Kidney epithelial cell (primary cell): ENCODE measurements around the gene PBXIP1. TPM values are rescaled to one million over a fixed set of nuclear protein-coding genes. Genes with fewer than 3 reads are reported as not detected.
"Not testable (repeated sequence)": the region's sequence is repeated elsewhere in the genome, so short reads cannot be mapped to it uniquely, and the experiment has no call there.

Experiments used
- DNase-seq: peaks from one replicate; pipeline ENCODE4 v3.0.0-alpha.2; 2010; ENCODE audit warnings: low read depth
- H3K27me3 ChIP-seq: 2 replicates; pipeline ENCODE4 v1.6.0; 2011; ENCODE audit warnings: low read length; ENCODE audit not compliant: control insufficient read depth, insufficient read depth
- H3K36me3 ChIP-seq: 2 replicates; pipeline ENCODE4 v1.5.1; 2011; ENCODE audit warnings: low read length; ENCODE audit not compliant: control insufficient read depth, insufficient read depth
- H3K4me3 ChIP-seq: 2 replicates; pipeline ENCODE4 v1.5.1; 2011; ENCODE audit warnings: low read depth, mild to moderate bottlenecking, control low read depth, low read length
- total RNA-seq: library from RNA; depleted of rRNA; stranded (reverse); fragments of >200 nt; gene quantifications from 2 replicates; pipeline ENCODE4 v1.2.3, GENCODE V29; 2015
- TF ChIP-seq, protein P1 (sequence below): IDR thresholded peaks from 2 replicates; pipeline ENCODE4 v1.5.1; 2011; ENCODE audit warnings: mild to moderate bottlenecking, moderate library complexity, low read length, control low read depth, inconsistent platforms; ENCODE audit not compliant: insufficient read depth, poor library complexity, severe bottlenecking

PBXIP1 gene
- total RNA-seq, 1 donor from 2014 or later = 102 TPM

DNA sequence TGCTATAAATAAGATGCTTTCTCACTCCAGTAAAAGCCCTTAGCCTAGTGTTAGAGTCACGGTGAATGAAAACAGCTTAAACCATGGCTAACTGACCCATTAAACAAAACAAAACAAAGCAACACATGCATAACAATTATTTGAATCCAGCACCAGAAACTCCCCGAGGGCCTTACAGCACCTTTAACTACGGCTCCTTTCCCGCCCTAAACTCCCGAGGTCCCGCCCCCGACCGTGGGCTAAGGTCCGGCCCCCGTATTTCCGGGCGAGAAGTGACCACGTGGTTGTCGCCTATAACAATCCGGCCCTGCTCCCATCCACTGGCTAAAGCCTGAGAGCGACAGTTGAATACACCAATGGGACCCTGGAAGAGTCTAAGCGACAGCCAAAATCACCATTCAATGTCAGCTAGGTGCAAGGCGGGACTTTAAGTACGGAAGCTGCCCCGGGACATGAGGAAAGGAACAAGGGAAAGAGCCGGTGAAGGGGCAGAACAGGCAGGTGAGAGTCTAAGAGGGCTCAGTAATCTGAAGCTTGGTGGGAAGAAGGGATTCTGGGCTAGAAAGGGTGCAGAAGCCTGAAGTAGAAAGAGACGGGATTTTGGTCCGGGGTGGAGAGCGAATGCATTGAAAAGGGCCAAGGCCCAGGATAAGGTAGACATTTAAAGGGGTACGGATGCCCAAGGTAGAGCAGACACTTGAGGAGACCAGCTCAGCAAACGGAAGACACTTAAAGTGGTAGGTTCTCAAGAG is 27.2 kb upstream of the PBXIP1 start, which contains the start of gene FLAD1:
Gene FLAD1, plus strand, starts transcription at position 448 of the 752 bp plus-strand sequence. CDS start 351 bp downstream, outside the sequence.
- TF ChIP-seq, protein P1, sequence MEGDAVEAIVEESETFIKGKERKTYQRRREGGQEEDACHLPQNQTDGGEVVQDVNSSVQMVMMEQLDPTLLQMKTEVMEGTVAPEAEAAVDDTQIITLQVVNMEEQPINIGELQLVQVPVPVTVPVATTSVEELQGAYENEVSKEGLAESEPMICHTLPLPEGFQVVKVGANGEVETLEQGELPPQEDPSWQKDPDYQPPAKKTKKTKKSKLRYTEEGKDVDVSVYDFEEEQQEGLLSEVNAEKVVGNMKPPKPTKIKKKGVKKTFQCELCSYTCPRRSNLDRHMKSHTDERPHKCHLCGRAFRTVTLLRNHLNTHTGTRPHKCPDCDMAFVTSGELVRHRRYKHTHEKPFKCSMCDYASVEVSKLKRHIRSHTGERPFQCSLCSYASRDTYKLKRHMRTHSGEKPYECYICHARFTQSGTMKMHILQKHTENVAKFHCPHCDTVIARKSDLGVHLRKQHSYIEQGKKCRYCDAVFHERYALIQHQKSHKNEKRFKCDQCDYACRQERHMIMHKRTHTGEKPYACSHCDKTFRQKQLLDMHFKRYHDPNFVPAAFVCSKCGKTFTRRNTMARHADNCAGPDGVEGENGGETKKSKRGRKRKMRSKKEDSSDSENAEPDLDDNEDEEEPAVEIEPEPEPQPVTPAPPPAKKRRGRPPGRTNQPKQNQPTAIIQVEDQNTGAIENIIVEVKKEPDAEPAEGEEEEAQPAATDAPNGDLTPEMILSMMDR = no peak
- Histone ChIP-seq H3K27me3 (no peaks in the 10 kb centered on the region), H3K4me3 (peak within 1 kb of the TSS; percentile 75), H3K36me3 (peaks cover 3% of the 10 kb centered on the region)
- DNase-seq = peak; percentile 98

DNA sequence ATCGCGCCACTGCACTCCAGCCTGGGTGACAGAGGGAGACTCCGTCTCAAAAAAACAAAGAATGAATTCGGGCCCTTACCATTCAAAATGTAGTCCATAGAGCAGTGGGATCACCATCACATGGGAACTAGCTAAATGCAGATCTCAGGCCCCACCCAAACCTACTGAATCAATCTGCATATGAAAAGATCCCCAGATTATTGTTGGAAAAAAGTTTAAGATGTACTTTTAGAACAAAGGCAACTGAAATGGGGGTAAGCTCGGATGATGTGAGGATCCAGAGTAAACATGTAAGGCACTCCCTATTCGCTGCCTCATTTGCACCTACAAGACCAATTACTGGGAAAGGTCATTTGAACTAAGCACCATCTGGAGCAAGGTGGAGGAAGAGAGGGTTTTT is 26.4 kb upstream of the PBXIP1 start:
- peak overlapping the region; percentile 75 for H3K4me3 ChIP-seq
- TF ChIP-seq, protein P1 = no peak
- peaks cover under 1% of the 10 kb centered on the region for H3K36me3 ChIP-seq

DNA sequence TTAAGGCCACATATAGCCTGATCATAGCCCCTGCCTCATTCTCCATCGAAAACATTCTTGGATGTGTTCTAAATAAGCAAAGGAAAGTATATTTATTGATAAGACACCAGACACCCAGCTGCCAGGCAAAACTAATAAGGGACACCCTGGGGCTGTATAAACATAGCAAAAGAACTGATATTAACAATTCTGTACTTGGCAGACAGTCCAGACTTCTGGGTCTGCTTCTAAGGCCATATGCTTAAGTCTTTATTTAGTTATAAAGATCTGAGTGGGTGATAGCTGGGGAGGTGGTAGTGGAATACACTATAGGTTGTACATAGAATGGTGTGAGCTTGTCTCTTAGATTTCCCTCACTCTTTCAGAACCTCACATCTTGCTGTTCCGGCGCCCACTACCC is 22.5 kb upstream of the PBXIP1 start:
- DNase-seq = no peak
- TF ChIP-seq, protein P1 = no peak
- no peaks in the 10 kb centered on the region for H3K36me3 ChIP-seq

More for the DNA sequence above, 26.4 kb upstream of the PBXIP1 start:
- no peaks in the 10 kb centered on the region for H3K27me3 ChIP-seq
- no peak for DNase-seq

DNA sequence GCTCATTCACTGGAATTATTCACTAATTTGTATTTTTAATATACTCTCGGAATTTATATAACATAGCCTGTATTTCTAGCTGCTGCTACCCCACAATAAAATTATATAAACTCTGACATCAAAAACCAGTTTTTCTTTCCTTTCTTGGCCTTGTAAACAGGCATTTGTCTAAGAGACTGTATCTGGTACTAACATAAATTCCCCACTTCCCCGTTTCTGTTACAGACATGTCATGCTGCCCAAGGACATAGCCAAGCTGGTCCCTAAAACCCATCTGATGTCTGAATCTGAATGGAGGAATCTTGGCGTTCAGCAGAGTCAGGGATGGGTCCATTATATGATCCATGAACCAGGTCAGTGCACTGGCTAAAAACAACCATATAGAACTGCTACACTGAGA is 21.9 kb upstream of the PBXIP1 start:
- H3K4me3 ChIP-seq, H3K36me3 ChIP-seq, DNase-seq, H3K27me3 ChIP-seq: not testable (repeated sequence)

More for the DNA sequence above, 22.5 kb upstream of the PBXIP1 start:
- Histone ChIP-seq H3K27me3 (no peaks in the 10 kb centered on the region), H3K4me3 (no peak overlapping the region)

DNA sequence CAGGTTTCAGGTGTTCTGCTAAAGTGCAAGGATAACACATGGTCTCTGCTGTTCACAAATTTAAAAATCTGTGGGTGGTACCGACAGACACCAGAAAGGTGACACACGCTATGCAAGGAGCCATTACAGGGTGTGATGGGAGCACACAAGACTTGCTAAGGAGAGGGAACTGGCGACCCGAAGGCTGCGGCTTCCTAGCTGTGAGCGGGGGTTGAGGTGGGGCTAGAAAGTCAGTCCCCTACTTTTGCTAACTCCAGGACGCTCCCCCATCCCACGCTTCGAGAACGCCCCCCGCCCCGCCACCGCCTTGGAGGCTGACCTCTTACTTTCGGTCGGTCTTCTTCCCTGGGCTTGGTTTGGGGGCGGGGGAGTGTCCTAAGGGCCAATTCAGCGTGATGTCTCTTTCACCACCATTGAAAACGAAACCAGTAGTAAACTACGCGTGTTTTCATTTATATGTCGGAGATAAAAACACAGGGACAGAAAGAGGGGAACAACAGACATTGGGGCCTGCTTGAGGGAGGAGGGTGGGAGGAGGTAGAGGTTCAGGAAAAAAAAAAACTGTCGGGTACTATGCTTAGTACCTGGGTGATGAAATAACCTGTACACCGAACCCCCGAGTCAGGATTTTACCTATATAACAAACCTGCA is 19.6 kb upstream of the PBXIP1 start:
- no peak for DNase-seq

DNA sequence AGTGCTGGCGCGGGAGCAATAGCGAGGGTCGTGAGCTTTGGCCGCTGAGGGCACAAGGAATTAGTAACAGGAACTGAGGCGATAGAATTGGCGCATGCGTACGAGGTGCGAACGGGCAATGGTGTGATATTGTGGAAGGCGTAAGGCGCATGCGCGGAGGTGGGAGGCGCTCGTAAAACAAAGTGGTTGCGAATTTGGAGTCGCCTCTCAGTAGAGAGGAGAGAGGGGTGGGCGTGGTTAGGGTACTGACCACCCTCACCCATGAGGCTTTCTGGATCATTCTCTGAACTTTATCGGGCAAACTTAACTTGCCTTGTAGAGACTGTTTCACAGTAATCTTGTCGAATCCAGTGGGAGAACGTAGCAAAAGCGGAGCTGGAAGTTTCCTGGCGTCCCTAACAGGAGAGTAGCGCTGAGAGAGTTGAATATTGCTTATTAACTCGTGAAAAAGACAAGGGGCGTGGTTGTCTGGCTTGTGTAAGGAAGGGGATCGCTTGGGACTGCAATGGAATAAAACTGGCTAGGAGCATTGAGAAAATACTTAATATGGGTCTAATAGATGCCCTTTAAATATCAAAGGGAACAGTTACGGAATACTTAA is 19.0 kb upstream of the PBXIP1 start:
- H3K4me3 ChIP-seq = peak overlapping the region; percentile 55
- H3K27me3 ChIP-seq = no peaks in the 10 kb centered on the region
- TF ChIP-seq, protein P1 = no peak
- no peak for DNase-seq
- H3K36me3 ChIP-seq = no peaks in the 10 kb centered on the region

More for the DNA sequence above, 19.6 kb upstream of the PBXIP1 start:
- Histone ChIP-seq H3K36me3 (no peaks in the 10 kb centered on the region), H3K27me3 (no peaks in the 10 kb centered on the region), H3K4me3 (peak overlapping the region; percentile 55)
- TF ChIP-seq, protein P1 = no peak
